Right lobe of liver (tissue), 6 donors: Measurements from ENCODE around the gene METAP1. TPM values are rescaled to one million over a fixed set of nuclear protein-coding genes. Genes with fewer than 3 reads are reported as not detected.
"Not testable (repeated sequence)": the region's sequence is repeated elsewhere in the genome, so short reads cannot be mapped to it uniquely, and the experiment has no call there.

Experiments used
- ATAC-seq, 4 donors: fragments of 200-7000 bp; cut with Tn5 transposase; one replicate each; pipeline ENCODE4 v1.9.1; 2020; ENCODE audit warnings: mild to moderate bottlenecking in 4 of 4, moderate library complexity in 4 of 4
- DNase-seq, 3 donors: peaks; one replicate each; pipeline ENCODE4 v3.0.0-alpha.2; 2020
- H3K27ac ChIP-seq, 3 donors: fragments of 200-600 bp; one replicate each; pipeline ENCODE4 v1.8.0; 2022
- H3K27me3 ChIP-seq, 2 donors: fragments of 200-600 bp; one replicate each; pipeline ENCODE4 v1.8.0; 2022
- H3K36me3 ChIP-seq, 4 donors: fragments of 200-600 bp; sonication (generic) in 1 of 4; one replicate each; pipeline versions ENCODE4 v1.5.1 to v1.8.0; 2017 to 2022; ENCODE audit warnings: control low read depth in 1 of 4
- H3K4me1 ChIP-seq, 4 donors: fragments of 200-600 bp; sonication (generic) in 1 of 4; one replicate each; pipeline versions ENCODE4 v1.5.1 to v1.8.0; 2017 to 2022; ENCODE audit warnings: control low read depth in 1 of 4
- H3K4me3 ChIP-seq, 3 donors: fragments of 200-600 bp; one replicate each; pipeline ENCODE4 v1.8.0; 2022
- H3K9me3 ChIP-seq, 4 donors: fragments of 200-600 bp; sonication (generic) in 1 of 4; one replicate each; pipeline versions ENCODE4 v1.5.1 to v1.8.0; 2017 to 2022; ENCODE audit warnings: control low read depth in 1 of 4
- CTCF ChIP-seq, 4 donors: fragments of 200-600 bp in 3 of 4; fragments of 450-650 bp in 1 of 4; IDR thresholded peaks; one replicate each; pipeline versions ENCODE4 v1.5.1 to v1.8.0; 2016 to 2022; ENCODE audit warnings: antibody characterized with exemption in 4 of 4, mild to moderate bottlenecking in 2 of 4
- POLR2A ChIP-seq: fragments of 450-650 bp; IDR thresholded peaks from one replicate; pipeline ENCODE4 v1.6.1; 2017; ENCODE audit warnings: antibody characterized with exemption, mild to moderate bottlenecking
- WGBS: methylation state at CpG from one replicate; pipeline ENCODE4 v1.1.6; 2018; ENCODE audit warnings: low coverage, low lambda C conversion rate; ENCODE audit not compliant: insufficient coverage; ENCODE audit errors: missing lambda C conversion rate; 5-methylcytosine and 5-hydroxymethylcytosine counted together
- intact Hi-C, 2 donors: fragments of 100-400 bp; cut with DNase I; formaldehyde crosslinking; loops; one replicate each; pipeline versions ENCODE4 v1.11.2 to v1.14.1; 2022
- total RNA-seq, 6 experiments: library from RNA; depleted of rRNA in 2 of 6; stranded (reverse); fragments of >200 nt in 2 of 6; fragmentation: NEBNext Ultra II Directional in 3 of 6; extraction: Animal tissue kit (Norgen Biotek cat#: 25700) in 3 of 6; gene quantifications; one replicate each; pipeline versions ENCODE4 v1.1.0 to v1.2.4, GENCODE V29; 2016 to 2023
- donor health status: DM: no; HTN: yes; CAD: no.
- donor health status: DM: no; HTN: no; CAD: no.
- donor health status: DM: no; HTN: no; CAD: no.
- donor health status: DM: no; HTN: yes; CAD: no.
- donor health status: DM: no; HTN: yes; CAD: no.

Gene METAP1
- total RNA-seq, 6 experiments from 2014 or later, result 12.4 to 16.8 (median 14.9) TPM

DNA sequence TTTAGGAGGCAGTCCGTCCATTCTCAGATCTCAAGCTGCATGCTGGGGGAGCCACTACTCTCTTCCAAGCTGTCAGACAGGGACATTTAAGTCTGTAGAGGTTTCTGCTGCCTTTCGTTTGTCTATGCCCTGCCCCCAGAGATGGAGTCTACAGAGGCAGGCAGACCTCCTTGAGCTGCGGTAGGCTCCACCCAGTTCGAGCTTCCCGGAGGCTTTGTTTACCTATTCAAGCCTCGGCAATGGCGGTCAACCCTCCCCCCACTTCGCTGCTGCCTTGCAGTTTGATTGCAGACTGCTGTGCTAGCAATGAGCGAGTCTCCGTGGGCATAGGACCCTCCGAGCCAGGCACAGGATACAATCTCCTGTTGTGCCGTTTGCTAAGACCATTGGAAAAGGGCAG, 103.8 kb downstream of the METAP1 start:
- H3K27ac ChIP-seq, result no peak overlapping the region
- H3K36me3 ChIP-seq, result no peaks in the 10 kb centered on the region
- no peak overlapping the region for H3K4me3 ChIP-seq
- ATAC-seq (no peak), DNase-seq (no peak)
- no peaks in the 10 kb centered on the region for H3K4me1 ChIP-seq
- no peak for TF ChIP-seq POLR2A
- TF ChIP-seq CTCF (IDR thresholded peaks at IDR 0.05), result no peak
- no peaks in the 10 kb centered on the region for H3K27me3 ChIP-seq
- no peaks in the 10 kb centered on the region for H3K9me3 ChIP-seq
- intact Hi-C loops, result no loop called here
- 100% methylated on average over 2 of the region's 12 CpGs for WGBS

DNA sequence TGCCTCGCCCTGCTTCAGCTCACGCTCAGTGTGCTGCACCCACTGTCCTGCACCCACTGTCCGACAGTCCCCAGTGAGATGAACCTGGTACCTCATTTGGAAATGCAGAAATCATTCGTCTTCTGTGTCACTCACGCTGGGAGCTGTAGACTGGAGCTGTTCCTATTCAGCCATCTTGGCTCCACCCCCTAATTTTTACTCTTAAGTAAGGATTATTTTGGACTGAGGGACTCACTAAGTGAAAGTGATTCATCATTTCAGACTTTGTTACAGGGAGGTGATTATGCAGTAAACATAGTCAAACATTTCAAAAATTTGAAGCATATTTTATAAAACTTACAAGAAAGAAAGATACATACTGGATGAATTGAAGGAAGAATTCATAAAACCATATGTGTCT, 104.3 kb downstream of the METAP1 start:
- H3K4me1 ChIP-seq, H3K27me3 ChIP-seq, H3K9me3 ChIP-seq, H3K27ac ChIP-seq, ATAC-seq, intact Hi-C loops, H3K4me3 ChIP-seq, DNase-seq, H3K36me3 ChIP-seq: not testable (repeated sequence)
- WGBS, result 88% methylated on average over 2 of the region's 5 CpGs

GRCh38 chr4:99100876-99101275, 105.4 kb downstream of the METAP1 start:
- no peaks in the 10 kb centered on the region for H3K27me3 ChIP-seq
- no peak for TF ChIP-seq POLR2A
- no peak for TF ChIP-seq CTCF (IDR thresholded peaks at IDR 0.05)
- no peaks in the 10 kb centered on the region for H3K4me1 ChIP-seq
- H3K4me3 ChIP-seq, result no peak overlapping the region
- no peak overlapping the region for H3K27ac ChIP-seq
- intact Hi-C loops, result no loop called here
- ATAC-seq (no peak), DNase-seq (no peak)
- WGBS, result 100% methylated on average over 1 of the region's 1 CpG
- H3K36me3 ChIP-seq, result no peaks in the 10 kb centered on the region
- no peaks in the 10 kb centered on the region for H3K9me3 ChIP-seq

DNA sequence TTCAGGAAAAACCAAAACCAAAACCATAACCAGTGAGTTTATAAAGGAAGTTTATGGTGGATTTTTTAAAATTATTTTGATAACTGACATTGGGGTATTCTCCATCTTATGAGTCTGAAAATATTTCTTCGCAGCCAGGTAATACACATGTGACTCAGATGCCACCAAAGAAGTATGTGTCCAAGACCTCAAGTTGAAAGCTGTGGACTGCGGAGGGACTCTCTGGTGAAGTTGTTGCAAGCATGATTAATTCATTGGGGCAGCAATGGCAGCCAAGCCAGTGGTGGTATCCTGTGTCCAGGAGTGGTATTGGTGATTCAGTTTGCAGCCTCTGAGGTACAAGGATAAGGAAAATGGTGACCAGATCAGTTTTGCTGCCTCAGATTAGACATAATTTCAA, 107.1 kb downstream of the METAP1 start:
- TF ChIP-seq POLR2A (no peak), CTCF (IDR thresholded peaks at IDR 0.05) (no peak)
- no peak for DNase-seq
- Histone ChIP-seq H3K27me3 (no peaks in the 10 kb centered on the region), H3K9me3 (no peaks in the 10 kb centered on the region), H3K36me3 (no peaks in the 10 kb centered on the region), H3K4me1 (no peaks in the 10 kb centered on the region), H3K4me3 (no peak overlapping the region), H3K27ac (no peak overlapping the region)
- WGBS, result 96% methylated on average over 2 of the region's 2 CpGs
- intact Hi-C loops, result no loop called here
- no peak for ATAC-seq

GRCh38 chr4:99103166-99103565, 107.6 kb downstream of the METAP1 start:
- no peaks in the 10 kb centered on the region for H3K9me3 ChIP-seq
- ATAC-seq (no peak), DNase-seq (no peak)
- H3K4me3 ChIP-seq, result no peak overlapping the region
- no peaks in the 10 kb centered on the region for H3K27me3 ChIP-seq
- H3K36me3 ChIP-seq, result no peaks in the 10 kb centered on the region
- no peaks in the 10 kb centered on the region for H3K4me1 ChIP-seq
- TF ChIP-seq CTCF (IDR thresholded peaks at IDR 0.05), result no peak
- TF ChIP-seq POLR2A, result no peak
- no peak overlapping the region for H3K27ac ChIP-seq
- intact Hi-C loops, result no loop called here
